Cardiac muscle cell (in vitro differentiated cells and primary cell): ENCODE data around the gene EXOC6B. TPM values are rescaled to one million over a fixed set of nuclear protein-coding genes. Genes with fewer than 3 reads are reported as not detected.
"Not testable (repeated sequence)": the region's sequence is repeated elsewhere in the genome, so short reads cannot be mapped to it uniquely, and the experiment has no call there.

Experiments used
- DNase-seq, 2 donors: peaks; one replicate each; pipeline versions ENCODE4 v3.0.0 to v3.0.0-alpha.2; 2010 to 2017; ENCODE audit warnings: low read depth in 1 of 2, low spot score in 1 of 2
- H3K27ac ChIP-seq: fragments of 200-600 bp; sonication (generic); 2 replicates; pipeline ENCODE4 v1.5.1; 2016
- H3K27me3 ChIP-seq: fragments of 200-600 bp; sonication (generic); 2 replicates; pipeline ENCODE4 v1.6.0; 2016; ENCODE audit warnings: control low read depth
- H3K36me3 ChIP-seq: fragments of 200-600 bp; sonication (generic); 2 replicates; pipeline ENCODE4 v1.5.1; 2016; ENCODE audit warnings: control low read depth
- H3K4me1 ChIP-seq: fragments of 200-600 bp; sonication (generic); 2 replicates; pipeline ENCODE4 v1.8.1; 2017; ENCODE audit warnings: low read depth, mild to moderate bottlenecking, mixed run types
- H3K4me3 ChIP-seq: fragments of 200-600 bp; sonication (generic); 2 replicates; pipeline ENCODE4 v1.5.1; 2016; ENCODE audit warnings: mild to moderate bottlenecking
- H3K9me3 ChIP-seq: fragments of 200-600 bp; sonication (generic); 2 replicates; pipeline ENCODE4 v1.5.1; 2017; ENCODE audit warnings: low read depth, mild to moderate bottlenecking, control low read depth
- CTCF ChIP-seq: IDR thresholded peaks from 2 replicates; pipeline ENCODE4 v1.5.1; 2012; ENCODE audit warnings: low read depth, mild to moderate bottlenecking, low read length
- polyA plus RNA-seq: library from polyadenylated mRNA; unstranded; fragments of >200 nt; fragmentation: Nextera tagmentation; extraction: Ambion mirVana; gene quantifications from 2 replicates; pipeline ENCODE4 v1.2.1, GENCODE V29; 2016
- total RNA-seq: library from RNA; depleted of rRNA; stranded (reverse); fragments of >200 nt; gene quantifications from 2 replicates; pipeline ENCODE4 v1.2.3, GENCODE V29; 2016

The EXOC6B gene
- total and polyA plus RNA-seq, 2 experiments from 2014 or later = 21.7 to 23.9 TPM

- DNase-seq = no peak
- Histone ChIP-seq H3K4me3 (no peak overlapping the region), H3K27ac (no peak overlapping the region), H3K36me3 (no peaks in the 10 kb centered on the region), H3K4me1 (no peaks in the 10 kb centered on the region), H3K27me3 (no peaks in the 10 kb centered on the region), H3K9me3 (no peaks in the 10 kb centered on the region)
- no peak for TF ChIP-seq CTCF
These were observed 157.2 kb downstream of the EXOC6B start for GRCh38 chr2:72668647-72669046.

DNA sequence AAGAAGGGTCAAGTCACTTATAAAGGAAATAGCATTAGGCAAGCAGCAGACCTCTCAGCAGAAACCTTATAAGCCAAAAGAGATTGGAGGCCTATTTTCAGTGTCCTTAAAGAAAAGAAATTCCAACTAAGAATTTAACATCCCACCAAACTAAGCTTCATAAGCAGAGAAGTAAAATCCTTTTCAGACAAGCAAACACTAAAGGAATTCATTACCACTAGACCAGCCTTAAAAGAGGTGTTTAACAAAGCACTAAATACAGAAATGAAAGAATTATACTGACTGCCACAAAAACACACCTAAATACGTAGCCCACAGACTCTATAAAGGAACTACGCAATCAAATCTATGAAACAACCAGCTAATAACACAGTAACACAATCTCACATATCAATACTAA is 160.4 kb downstream of the EXOC6B start:
- H3K27me3 ChIP-seq = no peaks in the 10 kb centered on the region
- H3K4me3 ChIP-seq = no peak overlapping the region
- no peaks in the 10 kb centered on the region for H3K9me3 ChIP-seq
- no peaks in the 10 kb centered on the region for H3K36me3 ChIP-seq
- H3K4me1 ChIP-seq = no peaks in the 10 kb centered on the region
- no peak overlapping the region for H3K27ac ChIP-seq
- no peak for TF ChIP-seq CTCF
- DNase-seq = no peak

- no peaks in the 10 kb centered on the region for H3K36me3 ChIP-seq
- no peak overlapping the region for H3K4me3 ChIP-seq
- H3K27me3 ChIP-seq = no peaks in the 10 kb centered on the region
- TF ChIP-seq CTCF = no peak
- H3K27ac ChIP-seq = no peak overlapping the region
- no peak for DNase-seq
- H3K9me3 ChIP-seq = no peaks in the 10 kb centered on the region
- H3K4me1 ChIP-seq = no peaks in the 10 kb centered on the region
These were observed 163.8 kb downstream of the EXOC6B start for GRCh38 chr2:72661985-72662384.

DNA sequence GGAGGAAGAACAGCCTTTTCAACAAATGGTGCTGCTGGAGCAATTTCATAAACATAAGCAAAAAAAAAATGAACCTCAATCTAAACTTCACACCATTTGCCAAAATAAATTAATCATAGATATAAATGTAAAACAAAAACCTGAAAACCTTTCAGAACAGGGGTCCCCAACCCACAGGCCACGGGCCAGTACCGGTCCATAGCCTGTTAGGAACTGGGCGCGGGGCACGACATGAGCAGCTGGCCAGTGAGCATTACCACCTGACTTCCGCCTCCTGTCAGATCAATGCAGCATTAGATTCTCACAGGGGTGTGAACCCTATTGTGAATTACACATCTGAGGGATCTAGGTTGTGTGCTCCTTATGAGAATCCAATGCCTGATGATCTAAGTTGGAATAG is 176.0 kb downstream of the EXOC6B start:
- Histone ChIP-seq H3K27ac (no peak overlapping the region), H3K4me1 (no peaks in the 10 kb centered on the region), H3K36me3 (no peaks in the 10 kb centered on the region), H3K9me3 (no peaks in the 10 kb centered on the region), H3K27me3 (no peaks in the 10 kb centered on the region), H3K4me3 (no peak overlapping the region)
- no peak for TF ChIP-seq CTCF
- no peak for DNase-seq

- DNase-seq, H3K9me3 ChIP-seq, H3K4me1 ChIP-seq, H3K36me3 ChIP-seq, H3K27me3 ChIP-seq, H3K27ac ChIP-seq, H3K4me3 ChIP-seq: not testable (repeated sequence)
These were observed 184.6 kb downstream of the EXOC6B start for GRCh38 chr2:72641221-72641620.

- no peak for DNase-seq
- no peaks in the 10 kb centered on the region for H3K27me3 ChIP-seq
- H3K4me1 ChIP-seq = no peaks in the 10 kb centered on the region
- TF ChIP-seq CTCF = no peak
- no peaks in the 10 kb centered on the region for H3K36me3 ChIP-seq
- no peak overlapping the region for H3K4me3 ChIP-seq
- H3K27ac ChIP-seq = no peak overlapping the region
- no peaks in the 10 kb centered on the region for H3K9me3 ChIP-seq
These were observed 187.1 kb downstream of the EXOC6B start for GRCh38 chr2:72638600-72639211.
